GM18867 (cell line): ENCODE measurements around the gene FGD4.
"Not testable (repeated sequence)": the region's sequence is repeated elsewhere in the genome, so short reads cannot be mapped to it uniquely, and the experiment has no call there.

Experiments used
- ATAC-seq: cut with Tn5 transposase; IDR thresholded peaks from one replicate; pipeline ENCODE4 v1.9.1; 2021; ENCODE audit warnings: mild to moderate bottlenecking, moderate library complexity; ENCODE audit not compliant: unreplicated experiment

Gene FGD4

GRCh38 chr12:32548691-32549281 lies 149.4 kb downstream of the FGD4 start:
- ATAC-seq = no peak

DNA sequence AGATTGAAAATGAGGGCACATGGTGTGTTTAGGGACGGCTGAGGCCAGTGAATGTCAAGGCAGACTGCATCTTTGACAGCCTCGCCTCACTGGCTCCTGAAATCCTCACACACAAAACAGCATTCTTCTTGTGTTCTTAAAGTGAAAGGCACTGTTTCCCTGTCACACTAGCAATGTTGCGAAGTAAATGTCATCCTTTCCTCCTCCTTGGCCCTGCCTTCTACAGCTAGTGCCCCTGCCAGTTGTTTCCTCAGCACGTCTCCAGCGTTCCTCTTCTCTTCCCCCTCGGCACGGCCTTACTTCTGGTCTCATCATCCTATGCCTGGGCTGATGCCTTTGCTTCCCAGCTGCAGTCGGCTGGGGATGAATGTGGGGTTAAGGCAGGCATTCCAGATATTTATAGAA lies 150.3 kb downstream of the FGD4 start:
- ATAC-seq = peak; percentile 50

DNA sequence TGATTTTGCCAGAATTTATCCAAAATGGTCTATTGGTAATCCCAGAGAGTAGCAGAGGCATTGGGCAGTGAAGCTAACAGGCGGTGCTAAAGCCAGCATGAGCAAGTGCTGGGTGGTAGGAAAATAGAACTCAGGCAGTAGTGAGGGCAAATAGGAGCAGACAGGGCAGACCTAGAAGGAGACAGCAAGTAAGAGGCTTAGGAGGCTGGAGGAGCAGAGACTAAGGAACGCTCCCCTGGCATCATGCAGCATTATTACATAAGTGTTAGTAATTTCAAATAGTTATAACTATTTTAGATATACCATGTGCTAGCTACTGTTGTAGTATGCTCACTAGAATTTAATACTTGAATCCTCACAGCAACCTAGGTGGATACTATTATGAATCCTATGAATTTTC lies 151.7 kb downstream of the FGD4 start:
- ATAC-seq = no peak

- peak; percentile 97 for ATAC-seq
These were observed 159.5 kb downstream of the FGD4 start for GRCh38 chr12:32558903-32559302.

- ATAC-seq = peak; percentile 6
These were observed 160.1 kb downstream of the FGD4 start for GRCh38 chr12:32559434-32559833.

GRCh38 chr12:32560520-32560919 lies 161.2 kb downstream of the FGD4 start:
- no peak for ATAC-seq

DNA sequence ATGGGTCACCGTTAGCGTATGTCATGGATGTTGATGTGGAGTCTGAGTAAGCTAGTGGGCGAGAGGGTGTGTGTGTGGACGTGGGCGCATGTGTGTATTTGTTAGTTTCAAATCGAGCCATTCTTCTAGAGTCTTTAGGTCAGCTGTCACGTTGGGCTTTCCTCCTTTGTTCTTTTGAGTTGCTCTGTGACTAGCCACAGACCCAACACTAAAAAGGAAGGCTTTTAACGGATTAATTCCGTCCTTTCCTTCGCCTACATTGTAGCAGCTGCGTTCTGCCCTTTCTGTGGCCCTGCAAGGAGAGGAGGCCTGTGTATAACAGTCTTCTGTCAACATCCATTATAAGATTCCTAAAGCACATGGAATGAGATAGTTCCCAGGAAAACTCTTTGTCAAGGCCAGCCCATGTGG lies 162.6 kb downstream of the FGD4 start:
- ATAC-seq = no peak

- ATAC-seq = not testable (repeated sequence)
These were observed 163.1 kb downstream of the FGD4 start for GRCh38 chr12:32562413-32562812.

- ATAC-seq = no peak
These were observed 167.4 kb downstream of the FGD4 start for GRCh38 chr12:32566663-32567295.

- no peak for ATAC-seq
These were observed 167.9 kb downstream of the FGD4 start for GRCh38 chr12:32567296-32567674.

- no peak for ATAC-seq
These were observed 168.9 kb downstream of the FGD4 start for GRCh38 chr12:32568228-32568627.

GRCh38 chr12:32569259-32569658 lies 169.9 kb downstream of the FGD4 start:
- no peak for ATAC-seq

DNA sequence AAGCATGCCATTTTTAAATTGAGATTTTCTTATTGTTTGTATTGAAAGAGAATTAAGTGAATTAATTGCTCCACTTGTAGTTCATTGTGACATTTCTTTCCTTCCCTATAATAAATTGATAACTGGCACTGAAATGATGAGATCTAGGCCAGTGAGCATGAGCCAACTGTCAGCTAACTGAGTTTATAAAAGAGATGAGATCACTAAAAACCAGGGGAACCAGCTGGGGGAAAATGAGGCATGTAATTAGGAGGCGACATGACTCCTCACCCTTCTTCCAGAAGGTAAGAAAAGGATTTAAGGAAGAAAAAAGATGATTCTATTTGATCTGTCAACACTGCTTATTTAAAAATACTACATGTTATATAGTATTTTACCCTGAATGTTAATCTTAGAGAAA lies 175.2 kb downstream of the FGD4 start:
- no peak for ATAC-seq

DNA sequence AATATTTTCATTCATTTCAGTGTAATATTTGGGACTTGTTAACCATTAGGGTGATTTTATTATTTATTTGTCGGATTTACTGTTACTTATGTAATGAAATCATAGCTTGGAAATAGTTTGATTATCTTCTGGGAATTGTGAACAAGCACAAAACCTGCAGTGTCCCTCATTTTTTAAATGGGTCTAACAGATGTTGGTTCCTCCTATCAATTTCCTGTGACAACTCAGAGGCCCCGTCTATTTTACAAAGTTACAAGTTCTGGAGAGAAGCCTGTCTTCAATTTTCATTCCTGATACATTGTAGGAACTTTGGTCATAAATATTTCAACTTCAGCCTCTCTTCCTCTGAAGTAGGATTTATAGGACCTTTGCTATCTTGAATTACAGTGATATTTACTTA lies 178.0 kb downstream of the FGD4 start:
- ATAC-seq = no peak

GRCh38 chr12:32583534-32583933 lies 184.2 kb downstream of the FGD4 start:
- no peak for ATAC-seq

DNA sequence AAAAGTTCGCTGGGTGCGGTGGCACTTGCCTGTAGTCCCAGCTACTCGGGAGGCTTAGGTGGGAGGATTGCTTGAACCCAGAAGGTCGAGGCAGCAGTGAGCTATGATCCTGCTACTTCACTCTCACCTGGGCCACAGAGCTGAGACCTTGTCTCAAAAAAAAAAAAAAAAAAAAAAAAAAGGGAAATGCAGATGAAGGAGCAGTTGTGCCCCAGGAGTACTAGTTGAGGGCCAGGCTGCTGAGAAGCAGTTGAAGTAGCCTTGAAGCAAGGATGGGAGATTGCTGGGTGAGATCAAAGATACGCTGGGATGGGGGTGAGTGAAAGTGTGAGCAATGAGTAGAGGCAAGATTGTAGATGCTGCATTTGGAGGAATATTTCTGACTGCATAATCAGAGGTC lies 186.3 kb downstream of the FGD4 start:
- ATAC-seq = no peak

GRCh38 chr12:32586390-32586789 lies 187.0 kb downstream of the FGD4 start:
- ATAC-seq = no peak

DNA sequence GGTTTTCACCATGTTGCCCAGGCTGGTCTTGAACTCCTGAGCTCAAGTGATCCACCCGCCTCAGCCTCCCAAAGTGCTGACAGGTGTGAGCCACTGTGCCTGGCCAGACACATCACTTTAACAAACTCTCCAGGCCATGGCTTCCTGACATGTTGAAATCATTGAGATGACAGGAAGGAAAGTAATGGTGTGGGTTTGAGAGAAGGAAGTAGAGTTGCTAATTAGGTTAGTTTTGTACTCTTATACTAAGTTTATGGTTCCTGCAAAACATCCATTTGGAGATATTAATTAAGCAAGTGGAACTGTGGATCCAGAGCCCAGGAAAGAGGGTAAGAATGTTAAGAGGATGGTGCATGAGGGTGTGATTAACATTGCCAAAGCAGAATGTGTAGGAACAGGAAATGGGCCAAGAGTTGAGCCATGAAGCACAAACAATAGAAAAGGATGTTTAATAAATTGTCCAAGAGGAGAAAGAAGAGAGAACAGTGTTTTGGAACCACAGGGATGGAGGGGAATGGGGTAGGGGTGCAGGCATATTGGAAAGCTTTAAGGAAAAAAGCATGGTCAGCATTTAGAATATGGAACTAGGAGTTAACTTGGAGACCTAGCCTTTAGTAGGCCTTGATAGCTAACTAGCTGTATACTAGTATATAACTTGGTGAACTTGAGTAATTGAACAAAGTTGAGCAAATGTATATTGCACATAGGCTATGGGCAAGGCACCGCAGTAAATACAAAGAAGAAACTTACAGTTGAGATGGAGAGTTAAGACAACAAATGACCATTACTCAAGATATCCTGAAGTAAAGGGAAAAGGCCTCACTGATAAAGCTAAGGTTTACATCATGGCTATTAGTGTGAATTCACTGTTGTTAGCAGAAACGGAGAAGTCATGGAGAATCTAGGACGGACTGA lies 188.5 kb downstream of the FGD4 start:
- ATAC-seq = no peak

GRCh38 chr12:32588604-32589003 lies 189.2 kb downstream of the FGD4 start:
- no peak for ATAC-seq

DNA sequence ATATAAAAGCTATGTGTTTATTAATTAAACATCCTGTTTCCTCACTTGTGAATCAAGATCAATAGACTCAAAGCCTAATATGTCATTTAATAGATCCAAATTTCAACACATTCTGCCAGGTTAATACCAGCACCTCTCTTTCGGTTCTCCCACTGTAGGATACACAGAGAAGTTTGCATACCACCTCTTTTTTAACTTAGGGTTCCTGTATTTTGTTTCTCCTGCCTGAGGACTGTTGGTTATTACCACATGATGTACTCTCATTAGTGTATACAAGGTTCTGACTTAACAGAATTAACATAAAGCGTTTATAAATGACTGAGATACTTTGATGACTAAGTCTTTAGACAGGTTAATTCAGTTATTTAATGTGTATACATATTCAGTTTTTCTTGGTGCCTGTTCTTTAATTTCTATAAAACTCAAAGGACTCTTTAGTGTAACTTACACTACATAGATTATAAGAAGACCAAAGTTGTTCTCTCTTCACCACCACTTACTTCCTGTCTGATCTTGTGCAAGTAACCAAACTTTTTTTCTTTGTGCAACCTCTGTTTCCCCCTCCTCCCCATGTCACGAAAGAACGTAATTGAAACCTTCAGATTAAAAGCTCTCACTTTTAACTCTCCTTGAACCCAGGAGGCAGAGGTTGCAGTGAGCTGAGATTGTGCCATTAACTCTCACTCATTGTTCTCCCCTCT lies 190.0 kb downstream of the FGD4 start:
- no peak for ATAC-seq

DNA sequence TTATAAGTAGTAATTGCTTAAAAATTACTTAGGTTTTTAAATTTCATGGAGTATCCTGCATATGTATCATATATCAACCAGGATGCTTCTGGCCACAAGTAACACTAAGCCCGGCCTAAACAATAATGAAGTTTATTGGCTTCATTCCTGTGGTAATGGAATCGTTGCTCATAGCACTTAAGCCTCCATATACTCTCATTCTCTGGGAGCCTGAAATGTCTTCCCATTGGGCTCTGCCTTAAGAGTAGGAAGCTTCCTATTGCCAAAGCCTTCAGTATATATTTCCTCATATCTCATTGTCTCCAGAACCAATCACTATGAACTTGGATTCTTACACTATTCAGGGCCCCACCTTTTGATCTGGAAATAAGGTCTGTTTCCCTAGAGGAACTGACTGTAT lies 195.9 kb downstream of the FGD4 start:
- no peak for ATAC-seq
